K562 (cell line): ENCODE data around the gene AGAP1.

Experiments
- DPF2 ChIP-seq: fragments of 450-650 bp; IDR thresholded peaks from 2 replicates; pipeline ENCODE4 v1.6.1; 2016
- FOXP4 ChIP-seq: sonication (generic); formaldehyde crosslinking; IDR thresholded peaks from 2 replicates; pipeline ENCODE4 v1.8.0; 2022; ENCODE audit warnings: mild to moderate bottlenecking, missing genetic modification reagents, borderline replicate concordance
- PHF20 ChIP-seq: fragments of 450-650 bp; IDR thresholded peaks from 2 replicates; pipeline ENCODE4 v1.6.1; 2018; ENCODE audit not compliant: partially characterized antibody
- RBM34 ChIP-seq: fragments of 200-400 bp; formaldehyde crosslinking; IDR thresholded peaks from 2 replicates; pipeline ENCODE4 v1.6.1; 2018; ENCODE audit warnings: low read length, borderline replicate concordance; ENCODE audit not compliant: insufficient read depth
- RCOR1 ChIP-seq, 2 experiments: IDR thresholded peaks; 2 replicates each; pipeline ENCODE4 v1.6.1; 2012; ENCODE audit warnings: low read depth in 2 of 2, low read length in 2 of 2, borderline replicate concordance in 1 of 2, improper control_type of control experiment in 1 of 2
- ZNF354B ChIP-seq: fragments of 250-450 bp; sonication (Bioruptor Pico); IDR thresholded peaks from 2 replicates; pipeline ENCODE4 v1.4.0; 2020

- no peak for TF ChIP-seq RCOR1 (IDR thresholded peaks at IDR 0.05; ENCODE audit: borderline replicate concordance in 1 of 2, low read depth in 2 of 2, low read length in 2 of 2)
- no peak for TF ChIP-seq RBM34
- no peak for TF ChIP-seq ZNF354B
- no peak for TF ChIP-seq DPF2
- TF ChIP-seq PHF20: no peak
- no peak for TF ChIP-seq FOXP4
Observed at GRCh38 chr2:235669269-235669831, 175.5 kb downstream of the AGAP1 start.
